ENCODE results near the gene CTTNBP2. TPM values are rescaled to one million over a fixed set of nuclear protein-coding genes. Genes with fewer than 3 reads are reported as not detected.

Gene CTTNBP2
- total RNA-seq, 1 donor from 2014 or later = 0.18 TPM

DNA sequence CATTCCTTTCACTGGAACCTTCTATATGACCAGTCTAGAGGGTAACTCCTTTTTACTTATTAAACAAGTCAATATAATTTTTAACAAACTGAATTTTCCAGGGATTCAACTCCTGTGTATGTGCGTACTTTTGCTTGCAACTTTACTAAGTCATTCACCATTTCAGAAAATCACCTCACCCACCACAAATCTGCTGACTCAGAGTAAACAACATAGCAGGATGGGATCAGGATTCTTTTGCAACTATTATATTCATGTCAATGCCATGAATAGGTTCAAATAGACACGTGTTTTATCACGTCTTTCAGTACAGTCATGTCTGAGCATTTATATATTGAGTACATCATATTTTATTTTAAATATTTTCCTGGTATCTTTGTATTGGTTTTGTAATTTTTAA is 14.5 kb downstream of the CTTNBP2 start:
- DNase-seq (no peak), ATAC-seq (ENCODE audit: low read depth) (no peak)
- CTCF ChIA-PET = no interaction called here
- Mint-ChIP-seq H3K27me3 (peaks cover 3% of the 10 kb centered on the region), H3K9me3 (no peaks in the 10 kb centered on the region), H3K27ac (no peak overlapping the region), H3K4me1 (no peaks in the 10 kb centered on the region), H3K4me3 (no peak overlapping the region), H3K36me3 (ENCODE audit: low read depth) (no peaks in the 10 kb centered on the region)
- intact Hi-C loops (cut with micrococcal nuclease) = no loop called here
- TF ChIP-seq, protein P1, sequence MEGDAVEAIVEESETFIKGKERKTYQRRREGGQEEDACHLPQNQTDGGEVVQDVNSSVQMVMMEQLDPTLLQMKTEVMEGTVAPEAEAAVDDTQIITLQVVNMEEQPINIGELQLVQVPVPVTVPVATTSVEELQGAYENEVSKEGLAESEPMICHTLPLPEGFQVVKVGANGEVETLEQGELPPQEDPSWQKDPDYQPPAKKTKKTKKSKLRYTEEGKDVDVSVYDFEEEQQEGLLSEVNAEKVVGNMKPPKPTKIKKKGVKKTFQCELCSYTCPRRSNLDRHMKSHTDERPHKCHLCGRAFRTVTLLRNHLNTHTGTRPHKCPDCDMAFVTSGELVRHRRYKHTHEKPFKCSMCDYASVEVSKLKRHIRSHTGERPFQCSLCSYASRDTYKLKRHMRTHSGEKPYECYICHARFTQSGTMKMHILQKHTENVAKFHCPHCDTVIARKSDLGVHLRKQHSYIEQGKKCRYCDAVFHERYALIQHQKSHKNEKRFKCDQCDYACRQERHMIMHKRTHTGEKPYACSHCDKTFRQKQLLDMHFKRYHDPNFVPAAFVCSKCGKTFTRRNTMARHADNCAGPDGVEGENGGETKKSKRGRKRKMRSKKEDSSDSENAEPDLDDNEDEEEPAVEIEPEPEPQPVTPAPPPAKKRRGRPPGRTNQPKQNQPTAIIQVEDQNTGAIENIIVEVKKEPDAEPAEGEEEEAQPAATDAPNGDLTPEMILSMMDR (IDR thresholded peaks at IDR 0.05) = no peak
- POLR2A ChIA-PET = no interaction called here

DNA sequence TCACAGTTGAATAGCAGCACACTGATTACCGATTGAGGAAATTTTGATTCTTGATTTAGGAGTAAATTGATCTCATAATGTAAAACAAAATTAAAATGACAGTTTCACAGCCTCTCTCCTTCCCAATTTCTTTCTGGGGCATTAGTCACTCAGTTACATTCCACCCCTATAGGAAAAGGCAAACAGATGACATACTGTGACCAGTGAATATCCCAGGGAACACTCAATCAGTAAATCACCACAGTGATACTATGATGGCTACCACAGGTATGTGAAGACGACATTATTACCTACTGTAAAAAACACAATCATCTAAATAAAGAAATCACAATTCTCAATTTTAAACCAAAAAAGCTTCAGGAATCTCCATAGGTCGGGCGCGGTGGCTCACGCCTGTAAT is 15.5 kb downstream of the CTTNBP2 start:
- Mint-ChIP-seq H3K4me3 (no peak overlapping the region), H3K4me1 (no peaks in the 10 kb centered on the region), H3K9me3 (no peaks in the 10 kb centered on the region), H3K27ac (no peak overlapping the region), H3K36me3 (ENCODE audit: low read depth) (no peaks in the 10 kb centered on the region), H3K27me3 (peaks cover 3% of the 10 kb centered on the region)
- DNase-seq (no peak), ATAC-seq (ENCODE audit: low read depth) (no peak)
- CTCF ChIA-PET = no interaction called here
- TF ChIP-seq, protein P1 (IDR thresholded peaks at IDR 0.05) = no peak
- intact Hi-C loops (cut with micrococcal nuclease) = no loop called here
- POLR2A ChIA-PET = no interaction called here

DNA sequence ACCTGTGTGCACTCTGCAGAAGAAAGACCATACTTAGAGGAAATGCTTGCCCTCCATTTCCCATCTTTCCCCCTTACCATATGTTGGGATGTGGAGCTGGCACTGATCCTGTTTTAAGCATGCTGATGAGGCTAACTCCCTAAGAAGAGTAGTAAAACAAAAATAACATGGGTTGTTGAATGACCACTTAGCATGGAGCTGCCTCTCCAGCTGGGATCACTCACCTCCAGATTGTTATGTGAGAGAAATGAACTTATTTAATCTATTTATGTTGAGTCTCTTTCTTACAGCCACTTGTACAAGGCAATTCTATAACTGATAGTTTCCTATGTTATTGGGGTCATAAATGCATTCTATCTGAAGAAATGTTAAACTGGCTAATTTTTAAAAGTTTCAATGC is 17.0 kb downstream of the CTTNBP2 start:
- ChIA-PET CTCF (no interaction called here), POLR2A (no interaction called here)
- no peaks in the 10 kb centered on the region for H3K9me3 Mint-ChIP-seq
- ATAC-seq (ENCODE audit: low read depth) (no peak), DNase-seq (no peak)
- H3K27ac Mint-ChIP-seq = no peak overlapping the region
- H3K4me3 Mint-ChIP-seq = no peak overlapping the region
- H3K36me3 Mint-ChIP-seq (ENCODE audit: low read depth) = no peaks in the 10 kb centered on the region
- intact Hi-C loops (cut with micrococcal nuclease) = no loop called here
- H3K4me1 Mint-ChIP-seq = no peaks in the 10 kb centered on the region
- TF ChIP-seq, protein P1 (IDR thresholded peaks at IDR 0.05) = no peak
- peaks cover 3% of the 10 kb centered on the region for H3K27me3 Mint-ChIP-seq

DNA sequence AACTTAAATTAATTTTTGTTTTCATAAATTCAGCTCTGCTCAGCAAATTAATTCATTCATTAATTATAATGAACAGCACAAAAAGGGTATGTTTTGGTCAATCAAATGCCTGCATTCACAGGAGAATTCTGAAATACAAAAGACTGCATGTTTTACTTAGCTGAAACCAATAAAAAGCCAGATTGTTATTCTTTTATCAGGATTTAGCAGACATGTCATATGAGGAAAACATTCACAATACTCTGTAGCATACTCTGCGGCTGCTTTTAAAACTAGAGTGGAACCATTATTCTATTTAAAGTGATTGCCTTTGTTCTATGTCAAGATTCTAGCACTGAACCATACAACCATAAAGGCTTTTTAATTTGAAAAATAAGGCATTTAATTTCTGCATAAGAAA is 19.1 kb downstream of the CTTNBP2 start:
- no peaks in the 10 kb centered on the region for H3K36me3 Mint-ChIP-seq (ENCODE audit: low read depth)
- H3K27ac Mint-ChIP-seq = no peak overlapping the region
- DNase-seq = no peak
- H3K4me3 Mint-ChIP-seq = no peak overlapping the region
- H3K9me3 Mint-ChIP-seq = no peaks in the 10 kb centered on the region
- intact Hi-C loops (cut with micrococcal nuclease) = no loop called here
- TF ChIP-seq, protein P1 (IDR thresholded peaks at IDR 0.05) = no peak
- no peak for ATAC-seq (ENCODE audit: low read depth)
- H3K27me3 Mint-ChIP-seq = peaks cover 3% of the 10 kb centered on the region
- ChIA-PET CTCF (no interaction called here), POLR2A (no interaction called here)
- no peaks in the 10 kb centered on the region for H3K4me1 Mint-ChIP-seq

DNA sequence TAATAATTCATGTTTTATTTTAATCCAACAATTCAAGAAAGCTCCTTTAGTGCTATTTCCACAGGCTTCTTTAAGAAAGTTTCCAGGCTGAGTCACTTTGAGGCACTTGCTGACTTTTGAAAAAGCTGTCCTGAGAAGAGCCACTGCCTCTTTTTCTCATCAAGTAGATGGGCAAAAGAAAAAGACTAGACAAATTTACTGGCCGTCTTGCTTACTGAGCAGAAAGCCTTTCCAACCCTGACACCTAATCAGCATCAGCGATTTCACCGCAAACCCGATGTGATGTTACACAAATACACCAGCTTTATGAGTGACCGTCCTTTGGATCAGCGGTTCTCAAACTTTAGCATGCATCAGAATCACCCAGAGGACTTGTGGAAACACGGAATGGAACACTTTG is 24.3 kb downstream of the CTTNBP2 start:
- intact Hi-C loops (cut with micrococcal nuclease) = no loop called here
- POLR2A ChIA-PET = no interaction called here
- CTCF ChIA-PET = no interaction called here

More for the DNA sequence above, 24.3 kb downstream of the CTTNBP2 start:
- Mint-ChIP-seq H3K36me3 (ENCODE audit: low read depth) (no peaks in the 10 kb centered on the region), H3K4me3 (no peak overlapping the region), H3K27ac (no peak overlapping the region), H3K27me3 (peaks cover 6% of the 10 kb centered on the region), H3K4me1 (no peaks in the 10 kb centered on the region), H3K9me3 (no peaks in the 10 kb centered on the region)
- TF ChIP-seq, protein P1 (IDR thresholded peaks at IDR 0.05) = no peak
- ATAC-seq (ENCODE audit: low read depth) (no peak), DNase-seq (no peak)

All from activated B cell treated with CpG ODN at 0.5 μM for 24 hours (primary cell).